ENCODE data around the gene TTI1. TPM values are rescaled to one million over a fixed set of nuclear protein-coding genes. Genes with fewer than 3 reads are reported as not detected.
A peak's percentile ranks its signal among the peaks of the same experiment; 100 is the strongest.

TTI1 gene
- total RNA-seq, 2 donors from 2014 or later = 10.4 to 12.7 TPM

DNA sequence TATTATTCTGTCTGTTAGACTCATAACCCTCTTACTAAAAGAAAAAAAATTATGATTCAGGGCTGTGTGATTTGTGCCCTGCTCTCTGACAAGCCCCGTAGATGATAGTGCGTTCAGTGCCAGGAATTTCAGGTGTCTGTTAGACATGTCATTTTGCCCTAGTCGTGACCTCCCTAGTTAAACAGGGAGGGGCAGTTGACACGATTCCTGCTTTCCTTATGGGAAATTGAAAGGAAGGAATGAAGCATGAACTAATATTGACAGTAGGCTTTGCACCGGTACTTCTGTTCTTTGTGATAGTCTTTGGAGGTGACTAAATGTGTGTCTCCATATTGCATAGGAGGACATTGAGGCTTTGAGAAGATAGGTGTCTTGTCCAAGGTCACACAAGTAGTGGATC lies 26.6 kb upstream of the TTI1 start:
- no peak for DNase-seq (ENCODE audit: low spot score)
- intact Hi-C loops (cut with DNase I) = loop anchor here (2.0 to 10.0 kb wide), 4 partner anchors 107 to 235 kb away; partner anchors contain the start of gene TGM2 (in 1 of the 2)

- DNase-seq (ENCODE audit: low spot score) = peak; percentile 94
- intact Hi-C loops (cut with DNase I) = loop anchor here (5.0 to 10.0 kb wide), 2 partner anchors 165 to 237 kb away; no protein-coding TSS in a partner anchor
Measured at GRCh38 chr20:38057351-38057972, 24.2 kb upstream of the TTI1 start.

GRCh38 chr20:38055848-38056247 lies 22.6 kb upstream of the TTI1 start:
- no peak for DNase-seq (ENCODE audit: low spot score)
- intact Hi-C loops (cut with DNase I) = loop anchor here (5.0 to 10.0 kb wide), 2 partner anchors 166 to 239 kb away; no protein-coding TSS in a partner anchor

GRCh38 chr20:38055294-38055693 lies 22.0 kb upstream of the TTI1 start:
- no peak for DNase-seq (ENCODE audit: low spot score)
- intact Hi-C loops (cut with DNase I) = loop anchor here (5.0 to 10.0 kb wide), 2 partner anchors 167 to 240 kb away; no protein-coding TSS in a partner anchor

DNA sequence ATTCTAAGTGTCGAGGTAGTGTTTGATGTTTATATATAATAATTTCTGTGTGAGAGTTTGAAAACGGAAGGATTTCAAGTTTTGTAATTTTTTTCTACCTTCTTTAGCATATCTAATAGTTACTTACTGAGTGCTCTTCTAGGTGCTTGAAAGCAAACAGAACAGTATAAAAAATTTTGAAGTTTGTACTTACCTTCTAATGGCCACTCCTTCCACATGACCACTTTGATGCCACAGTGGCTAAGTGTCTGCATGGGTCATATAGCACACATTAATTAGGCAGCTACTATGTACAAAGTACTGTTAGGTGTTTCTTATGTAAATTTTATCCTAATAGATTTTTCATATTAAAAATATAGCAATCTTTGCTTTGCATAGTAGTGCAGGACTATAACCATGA lies 21.4 kb upstream of the TTI1 start:
- DNase-seq (ENCODE audit: low spot score) = no peak
- intact Hi-C loops (cut with DNase I) = loop anchor here (5.0 to 10.0 kb wide), 2 partner anchors 168 to 240 kb away; no protein-coding TSS in a partner anchor

- no peak for DNase-seq (ENCODE audit: low spot score)
- intact Hi-C loops (cut with DNase I) = loop anchor here in 1 of 2 donors (10.0 kb wide), 1 partner anchor 242 kb away; no protein-coding TSS in a partner anchor
Measured at GRCh38 chr20:38052870-38053269, 19.6 kb upstream of the TTI1 start.

DNA sequence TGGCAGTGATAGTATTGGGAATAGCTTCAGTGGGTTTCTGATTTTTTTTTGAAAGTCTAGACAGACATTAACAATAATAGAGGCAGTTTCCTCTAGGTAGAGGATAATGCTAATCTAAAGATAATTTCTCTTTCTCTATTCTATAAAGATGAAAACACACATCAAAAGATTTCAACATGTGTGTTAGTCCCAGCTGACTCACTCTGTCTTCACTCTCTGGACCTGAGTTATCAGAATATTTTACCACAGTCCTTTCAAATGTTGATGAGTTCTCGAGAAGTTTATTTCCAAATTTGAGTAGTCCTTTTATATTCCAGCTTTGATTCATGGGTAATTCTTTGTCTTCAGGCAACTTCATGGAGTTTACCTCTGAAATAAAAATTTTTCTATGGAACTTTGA lies 17.4 kb upstream of the TTI1 start:
- intact Hi-C loops (cut with DNase I) = loop anchor here in 1 of 2 donors (10.0 kb wide), 1 partner anchor 244 kb away; no protein-coding TSS in a partner anchor

DNA sequence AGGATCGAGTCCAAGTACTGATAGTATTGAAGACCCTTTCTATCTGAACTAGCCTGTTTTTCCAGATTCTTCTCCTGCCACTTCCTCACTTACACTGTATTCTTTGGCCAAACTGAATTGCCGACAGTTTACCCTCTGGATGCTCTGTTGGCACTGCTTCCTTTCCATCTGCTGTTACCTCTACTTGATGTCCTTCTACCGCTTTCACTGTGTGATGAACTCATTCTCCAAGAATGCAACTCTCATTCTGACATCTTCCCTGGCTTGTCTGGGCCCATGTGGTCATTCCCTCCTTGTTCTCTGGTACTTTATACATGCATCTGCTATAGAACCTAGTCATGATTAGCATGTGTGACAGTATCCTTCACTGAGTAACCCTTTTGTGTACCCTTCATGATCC lies 16.5 kb upstream of the TTI1 start:
- no peak for DNase-seq (ENCODE audit: low spot score)
- intact Hi-C loops (cut with DNase I) = loop anchor here in 1 of 2 donors (10.0 kb wide), 1 partner anchor 245 kb away; no protein-coding TSS in a partner anchor

More for the DNA sequence above, 17.4 kb upstream of the TTI1 start:
- DNase-seq (ENCODE audit: low spot score) = no peak

DNA sequence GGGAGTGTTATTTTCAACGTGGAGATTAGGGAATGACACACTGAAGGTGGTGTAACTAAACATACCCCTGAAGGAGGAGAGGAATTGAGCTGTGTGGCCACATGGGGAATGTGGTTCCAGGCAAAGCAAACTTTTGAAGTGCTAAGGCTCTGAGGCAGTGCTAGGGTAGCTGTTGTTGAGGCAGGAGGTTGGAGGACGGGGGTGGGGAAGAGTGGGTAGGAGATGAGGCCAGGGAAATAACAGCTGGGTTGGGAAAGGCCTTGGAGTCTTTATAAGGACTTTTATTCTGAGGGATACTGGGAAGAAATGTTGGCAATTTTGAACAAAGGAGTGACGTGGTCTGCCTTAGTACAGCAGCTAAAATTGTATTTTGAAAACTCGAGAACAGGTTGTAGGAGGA lies 13.3 kb upstream of the TTI1 start:
- DNase-seq (ENCODE audit: low spot score) = no peak
- intact Hi-C loops (cut with DNase I) = no loop called here

DNA sequence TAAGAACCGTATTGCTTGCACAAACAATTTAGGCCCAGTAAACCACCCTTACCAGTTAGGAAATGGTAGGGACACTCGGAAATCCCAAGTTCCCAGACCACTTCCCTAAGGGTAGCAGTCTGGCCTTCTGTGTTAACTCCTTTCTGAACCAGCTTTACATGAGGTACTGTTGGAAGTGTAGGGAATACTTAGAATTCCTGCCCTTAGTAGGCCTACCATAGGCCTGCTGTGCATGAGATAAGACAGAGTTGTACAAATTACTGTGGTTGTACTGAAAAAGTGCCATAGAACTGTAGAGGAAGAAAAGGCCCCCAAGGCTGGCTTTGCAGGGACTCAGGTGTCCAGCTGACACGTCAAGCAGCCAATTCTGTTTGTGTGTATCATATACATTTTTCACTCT lies 11.4 kb upstream of the TTI1 start:
- intact Hi-C loops (cut with DNase I) = no loop called here
- DNase-seq (ENCODE audit: low spot score) = no peak

GRCh38 chr20:38043512-38044300 lies 10.4 kb upstream of the TTI1 start:
- intact Hi-C loops (cut with DNase I) = no loop called here
- DNase-seq (ENCODE audit: low spot score) = no peak

DNA sequence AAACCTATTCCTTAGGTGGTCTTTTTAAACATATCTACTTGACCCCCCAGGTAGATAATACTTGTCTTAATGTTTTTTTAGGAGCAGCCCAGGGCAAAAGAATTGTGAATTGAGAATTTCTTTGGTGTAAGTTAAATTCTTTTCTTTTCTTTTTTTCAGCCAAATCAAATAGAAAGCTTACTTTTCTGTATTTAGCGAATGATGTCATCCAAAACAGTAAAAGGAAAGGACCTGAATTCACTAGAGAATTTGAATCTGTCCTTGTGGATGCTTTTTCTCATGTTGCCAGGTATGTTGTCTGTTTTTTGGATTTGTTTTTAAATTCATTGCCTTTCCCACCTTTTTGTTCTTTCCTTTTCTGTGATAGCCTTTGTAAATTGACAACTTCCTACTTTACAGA lies 7.0 kb upstream of the TTI1 start:
- intact Hi-C loops (cut with DNase I) = no loop called here
- no peak for DNase-seq (ENCODE audit: low spot score)

- no peak for DNase-seq (ENCODE audit: low spot score)
Measured at GRCh38 chr20:38036366-38036765, 3.1 kb upstream of the TTI1 start.

DNA sequence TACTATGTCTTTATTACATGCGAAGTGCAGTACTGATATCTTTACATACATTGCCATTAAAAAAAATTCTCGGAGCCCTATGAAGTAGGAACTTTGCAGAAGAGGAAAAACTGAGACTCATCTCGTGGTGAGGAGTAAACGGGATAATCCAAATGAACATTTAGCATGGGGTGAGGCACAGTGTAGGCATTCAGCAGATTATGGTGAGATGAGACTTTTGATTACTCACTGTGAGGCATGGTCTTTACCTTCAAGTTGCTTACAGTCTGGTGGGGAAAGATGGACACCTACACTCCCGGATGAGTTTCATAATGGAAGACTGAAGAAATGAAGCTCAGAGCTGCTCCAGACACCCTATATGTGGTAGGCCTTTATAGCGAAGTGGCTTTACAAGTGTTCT lies 1.7 kb upstream of the TTI1 start:
- intact Hi-C loops (cut with DNase I) = no loop called here
- no peak for DNase-seq (ENCODE audit: low spot score)

More at GRCh38 chr20:38036366-38036765, 3.1 kb upstream of the TTI1 start:
- intact Hi-C loops (cut with DNase I) = no loop called here

GRCh38 chr20:38034108-38034649 lies 923 bp upstream of the TTI1 start:
- intact Hi-C loops (cut with DNase I) = no loop called here
- no peak for DNase-seq (ENCODE audit: low spot score)

DNA sequence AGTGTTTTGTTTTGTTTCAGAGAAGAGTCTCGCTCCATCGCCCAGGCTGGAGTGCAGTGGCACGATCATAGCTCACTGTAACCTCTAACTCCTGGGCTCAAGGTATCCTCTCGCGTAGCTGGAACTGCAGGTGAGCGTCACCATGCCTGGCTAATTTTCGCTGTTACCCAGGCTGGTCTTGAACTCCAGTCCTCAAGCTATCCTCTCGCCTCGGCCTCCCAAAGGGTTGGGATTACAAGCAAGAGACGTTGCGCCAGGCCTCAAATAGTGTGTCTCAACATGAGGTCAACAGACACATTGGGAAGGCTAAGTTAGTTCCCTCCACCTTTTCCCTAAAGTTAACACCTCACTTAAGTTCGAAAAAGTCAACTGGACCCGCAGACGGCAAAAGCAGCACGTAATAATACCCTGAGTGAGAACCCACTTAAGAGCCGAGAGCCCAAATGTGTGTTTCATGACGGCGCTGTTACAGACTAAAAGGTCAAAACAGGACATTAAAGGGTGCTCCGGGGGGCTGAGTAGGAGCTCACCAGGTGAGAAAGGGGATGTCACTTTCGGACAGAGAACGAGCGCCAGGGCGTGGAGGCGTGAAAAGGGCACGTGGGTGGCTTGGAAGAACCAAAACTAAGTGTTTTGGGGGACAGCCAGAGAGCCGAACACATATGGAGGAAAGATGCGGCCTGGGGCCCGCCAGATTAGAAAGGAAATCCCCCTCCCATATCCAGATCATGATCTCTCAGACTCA lies 499 bp downstream of the TTI1 start:
- intact Hi-C loops (cut with DNase I) = no loop called here
- no peak for DNase-seq (ENCODE audit: low spot score)

DNA sequence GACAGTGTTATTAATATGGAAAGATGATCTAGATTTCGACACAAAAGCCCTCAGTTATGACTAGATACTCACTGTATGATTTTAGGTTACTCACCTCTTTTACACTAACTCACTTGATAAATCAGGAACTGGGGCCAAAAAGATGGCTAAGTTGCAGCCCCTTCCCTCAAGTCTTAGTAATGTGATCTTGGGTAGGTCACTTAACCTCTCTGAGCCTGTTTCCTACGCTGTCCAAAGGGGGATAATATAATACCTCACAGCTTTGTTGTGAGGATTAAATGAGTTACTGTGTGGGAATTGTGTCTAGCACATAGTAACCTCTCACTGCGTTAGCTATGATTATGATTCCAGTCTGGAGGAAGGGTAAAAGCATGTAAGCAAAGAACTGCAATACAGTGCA lies 1.3 kb downstream of the TTI1 start:
- DNase-seq (ENCODE audit: low spot score) = no peak
- intact Hi-C loops (cut with DNase I) = no loop called here

GRCh38 chr20:38029453-38029852 lies 3.8 kb downstream of the TTI1 start:
- intact Hi-C loops (cut with DNase I) = no loop called here
- DNase-seq (ENCODE audit: low spot score) = no peak

DNA sequence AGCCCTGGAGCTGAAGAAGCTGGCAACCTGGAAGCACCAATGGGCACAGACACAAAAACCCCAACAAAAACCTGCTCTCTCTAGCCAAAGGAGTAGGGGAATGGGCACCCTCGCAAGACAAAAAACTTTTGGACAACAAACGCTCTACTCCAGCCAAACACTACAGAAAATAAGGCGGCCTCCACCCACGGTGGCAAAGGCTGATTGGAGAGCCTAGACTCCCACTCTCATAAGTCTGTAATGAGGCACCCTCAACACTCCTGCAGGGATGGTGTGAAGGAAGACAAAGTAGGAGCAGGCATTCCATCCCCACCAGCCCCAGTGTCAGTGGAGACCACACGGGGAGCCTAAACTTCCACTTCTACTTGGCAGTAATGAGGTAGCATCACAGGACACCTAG lies 8.8 kb downstream of the TTI1 start:
- intact Hi-C loops (cut with DNase I) = no loop called here
- DNase-seq (ENCODE audit: low spot score) = no peak

Data from posterior vena cava (tissue), 2 donors.